CD4-positive, alpha-beta memory T cell (primary cell): ENCODE data around the gene ISYNA1. TPM values are rescaled to one million over a fixed set of nuclear protein-coding genes. Genes with fewer than 3 reads are reported as not detected.
A peak's percentile ranks its signal among the peaks of the same experiment; 100 is the strongest.
"Not testable (repeated sequence)": the region's sequence is repeated elsewhere in the genome, so short reads cannot be mapped to it uniquely, and the experiment has no call there.

Experiments
- CTCF ChIA-PET: fragments of 350-600 bp; sonication (Branson Sonifier 250); formaldehyde crosslinking; loops from one replicate; lab custom pipeline; 2021; ENCODE audit warnings: inconsistent platforms; ENCODE audit not compliant: partially characterized antibody; lab: Charles Lee
- POLR2A ChIA-PET: fragments of 350-600 bp; sonication (Branson Sonifier 250); formaldehyde crosslinking; loops from one replicate; lab custom pipeline; 2021; ENCODE audit not compliant: partially characterized antibody; lab: Charles Lee
- DNase-seq, 5 donors: peaks; one replicate each; pipeline versions ENCODE4 v3.0.0 to v3.0.0-alpha.2; 2020 to 2022; ENCODE audit warnings: mixed read lengths in 1 of 5
- H3K27ac ChIP-seq: one replicate; pipeline ENCODE4 v1.7.0; 2013; ENCODE audit warnings: low read depth, low read length
- H3K27me3 ChIP-seq: 2 replicates; pipeline ENCODE4 v1.7.0; 2013; ENCODE audit warnings: mild to moderate bottlenecking, low read length, moderate library complexity; ENCODE audit not compliant: insufficient read depth
- H3K36me3 ChIP-seq: 2 replicates; pipeline ENCODE4 v1.7.0; 2013; ENCODE audit warnings: mild to moderate bottlenecking, low read length, moderate library complexity; ENCODE audit not compliant: insufficient read depth
- H3K4me1 ChIP-seq: 2 replicates; pipeline ENCODE4 v1.7.0; 2013; ENCODE audit warnings: mild to moderate bottlenecking, low read length, moderate library complexity; ENCODE audit not compliant: insufficient read depth
- H3K4me3 ChIP-seq, 2 donors: one replicate each; pipeline ENCODE4 v1.7.0; 2013; ENCODE audit warnings: low read length in 2 of 2, mild to moderate bottlenecking in 1 of 2
- H3K9me3 ChIP-seq, 2 donors: one replicate each; pipeline ENCODE4 v1.7.0; 2013; ENCODE audit warnings: low read length in 2 of 2, control low read depth in 1 of 2; ENCODE audit not compliant: control insufficient read depth in 1 of 2
- H3K27ac Mint-ChIP-seq, 7 donors: one replicate each; pipeline ENCODE4 v1.8.0; 2020 to 2021; ENCODE audit warnings: mixed read lengths in 7 of 7, mild to moderate bottlenecking in 6 of 7, inconsistent platforms in 3 of 7, moderate library complexity in 3 of 7
- H3K27me3 Mint-ChIP-seq, 2 donors: one replicate each; pipeline ENCODE4 v1.8.0; 2020 to 2021; ENCODE audit warnings: mixed read lengths in 2 of 2
- H3K36me3 Mint-ChIP-seq, 2 donors: one replicate each; pipeline ENCODE4 v1.8.0; 2020 to 2021; ENCODE audit warnings: mixed read lengths in 2 of 2, inconsistent platforms in 1 of 2, mild to moderate bottlenecking in 1 of 2
- H3K4me1 Mint-ChIP-seq, 4 donors: one replicate each; pipeline ENCODE4 v1.8.0; 2020 to 2021; ENCODE audit warnings: mixed read lengths in 4 of 4, mild to moderate bottlenecking in 1 of 4
- H3K4me3 Mint-ChIP-seq, 8 donors: one replicate each; pipeline ENCODE4 v1.8.0; 2020 to 2021; ENCODE audit warnings: mixed read lengths in 8 of 8, mild to moderate bottlenecking in 7 of 8, moderate library complexity in 6 of 8, inconsistent platforms in 3 of 8
- H3K9me3 Mint-ChIP-seq, 8 donors: one replicate each; pipeline ENCODE4 v1.8.0; 2020 to 2021; ENCODE audit warnings: mixed read lengths in 8 of 8, mild to moderate bottlenecking in 5 of 8, inconsistent platforms in 3 of 8, moderate library complexity in 1 of 8
- intact Hi-C: fragments of 100-400 bp; cut with micrococcal nuclease; formaldehyde crosslinking; loops from one replicate; pipeline ENCODE4 v1.15.1; 2023
- polyA plus RNA-seq, 2 donors: library from polyadenylated mRNA; unstranded; fragments of 300-500 nt; fragmentation: Illumina TruSeq; gene quantifications; one replicate each; pipeline ENCODE4 v1.2.3, GENCODE V29; 2021
- total RNA-seq, 2 experiments: library from RNA; stranded (reverse); gene quantifications; one replicate each; pipeline ENCODE4 v1.2.3, GENCODE V29; 2021

Gene ISYNA1
- total and polyA plus RNA-seq, 4 experiments from 2014 or later = 27.5 to 43.2 (median 36.7) TPM

DNA sequence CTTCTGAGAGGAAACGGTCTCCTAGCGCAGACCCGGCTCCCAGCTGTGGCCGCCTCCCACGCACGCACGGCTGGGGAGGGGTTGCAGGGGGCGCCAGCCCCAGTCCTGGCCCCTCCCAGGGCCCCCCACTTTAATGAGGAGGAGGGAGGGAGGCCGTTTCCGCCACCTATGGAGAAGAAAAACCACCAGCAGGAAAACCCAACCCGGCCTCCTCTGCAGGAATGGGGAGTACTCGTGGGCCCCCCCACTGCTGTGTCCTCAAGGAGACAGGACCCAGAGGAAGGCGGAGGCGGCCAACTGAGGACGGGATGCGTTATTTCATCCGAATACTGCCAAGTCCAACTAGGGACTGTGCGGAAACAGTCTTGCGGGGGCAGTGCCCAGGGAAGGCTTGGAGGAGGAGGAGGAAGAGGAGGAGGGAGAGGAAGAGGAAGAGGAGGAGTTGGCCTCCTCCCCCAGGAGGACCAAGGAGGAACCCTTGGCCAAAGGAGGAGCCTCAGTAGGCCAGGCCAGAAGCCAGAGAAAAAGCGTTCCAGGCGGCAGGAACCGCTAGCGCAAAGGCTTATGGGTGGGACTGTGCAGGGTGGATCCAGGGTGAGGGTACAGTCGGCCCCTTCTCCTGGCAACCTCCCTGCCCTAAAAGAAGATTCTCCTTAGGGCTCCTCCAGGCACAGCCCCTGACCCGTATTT is 22.6 kb downstream of the ISYNA1 start:
- H3K27ac ChIP-seq = peak overlapping the region; percentile 9
- POLR2A ChIA-PET = interaction anchor here (1.1 to 13.3 kb wide), 7 partner anchors 8 to 174 kb away, joined by 3 to 238 read pairs (median 16); partner anchors contain the start of genes ISYNA1, JUND and REX1BD
- Mint-ChIP-seq H3K27ac (peak overlapping the region in 6 of 7 donors; percentile 72 to 93 (median 90)), H3K36me3 (peaks cover 0 to 7% of the 10 kb centered on the region in 2 donors), H3K4me1 (peaks cover 39 to 61% (median 48%) of the 10 kb centered on the region in 4 donors), H3K27me3 (peaks cover 3 to 5% of the 10 kb centered on the region in 2 donors), H3K4me3 (peak overlapping the region in 7 of 8 donors; percentile 9 to 78 (median 63)), H3K9me3 (peaks cover 0 to 5% (median 0%) of the 10 kb centered on the region in 8 donors)
- no peak overlapping the region for H3K4me3 ChIP-seq
- no peak for DNase-seq
- H3K36me3 ChIP-seq = no peaks in the 10 kb centered on the region
- CTCF ChIA-PET = interaction anchor here (1.2 to 6.9 kb wide), 6 partner anchors 26 to 223 kb away, joined by 4 to 92 read pairs (median 6); partner anchors contain the start of gene MPV17L2
- H3K27me3 ChIP-seq = no peaks in the 10 kb centered on the region
- no peaks in the 10 kb centered on the region for H3K9me3 ChIP-seq
- intact Hi-C loops = loop anchor here (5.0 to 10.0 kb wide), 3 partner anchors 88 to 411 kb away; partner anchors contain the start of genes ARRDC2 and MAST3
- H3K4me1 ChIP-seq = peaks cover 52% of the 10 kb centered on the region

DNA sequence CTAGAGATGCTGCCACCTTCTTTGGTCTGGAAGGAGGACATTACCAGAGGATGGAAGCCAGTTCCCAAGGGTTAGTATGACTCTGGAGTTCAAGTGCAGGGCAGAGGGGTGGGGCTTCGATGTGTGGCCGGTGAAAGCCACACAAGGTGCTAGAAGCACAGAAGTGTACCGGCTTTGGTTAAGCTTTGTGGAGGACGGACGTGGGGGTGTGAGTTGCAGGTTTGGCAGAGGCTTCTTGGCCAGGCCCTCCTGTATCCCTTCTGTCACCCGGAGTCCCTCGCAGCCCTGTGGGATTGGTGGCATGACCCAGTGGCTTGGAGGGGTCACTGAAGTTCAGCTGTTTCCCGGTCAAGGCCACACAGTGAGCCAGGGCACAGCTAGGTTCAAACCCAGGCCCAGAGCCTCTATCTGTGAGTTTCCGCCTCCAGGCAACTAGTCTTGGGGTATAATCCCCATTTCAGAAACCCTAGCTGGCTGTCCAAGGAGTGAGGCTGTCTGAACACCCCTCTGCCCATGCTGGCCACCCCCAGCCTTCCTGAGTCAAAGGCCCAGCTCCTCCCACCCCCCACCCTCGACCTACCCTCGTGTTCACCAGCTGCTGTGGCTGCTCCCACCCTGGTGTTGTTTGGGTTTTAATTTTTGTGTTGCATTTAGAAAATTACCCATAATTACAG is 23.3 kb downstream of the ISYNA1 start:
- Mint-ChIP-seq H3K4me3 (peak overlapping the region in 7 of 8 donors; percentile 4 to 65 (median 59)), H3K9me3 (peaks cover 0 to 5% (median 0%) of the 10 kb centered on the region in 8 donors), H3K27me3 (peaks cover 3 to 5% of the 10 kb centered on the region in 2 donors), H3K27ac (peak overlapping the region; percentile 48 to 88 (median 72)), H3K36me3 (peaks cover 0 to 5% of the 10 kb centered on the region in 2 donors), H3K4me1 (peaks cover 37 to 58% (median 45%) of the 10 kb centered on the region in 4 donors)
- POLR2A ChIA-PET = interaction anchor here (0.5 to 13.3 kb wide), 8 partner anchors 8 to 429 kb away, joined by 3 to 238 read pairs (median 4); partner anchors contain the start of genes ISYNA1, JUND, REX1BD and UPF1
- Histone ChIP-seq H3K4me1 (peaks cover 52% of the 10 kb centered on the region), H3K27ac (peak overlapping the region; percentile 9), H3K9me3 (no peaks in the 10 kb centered on the region), H3K27me3 (no peaks in the 10 kb centered on the region), H3K36me3 (no peaks in the 10 kb centered on the region), H3K4me3 (no peak overlapping the region)
- intact Hi-C loops = loop anchor here (5.0 to 10.0 kb wide), 3 partner anchors 87 to 410 kb away; partner anchors contain the start of genes ARRDC2 and MAST3
- DNase-seq = no peak
- CTCF ChIA-PET = interaction anchor here (0.9 to 6.9 kb wide), 9 partner anchors 25 to 222 kb away, joined by 3 to 92 read pairs (median 5); partner anchors contain the start of gene MPV17L2

DNA sequence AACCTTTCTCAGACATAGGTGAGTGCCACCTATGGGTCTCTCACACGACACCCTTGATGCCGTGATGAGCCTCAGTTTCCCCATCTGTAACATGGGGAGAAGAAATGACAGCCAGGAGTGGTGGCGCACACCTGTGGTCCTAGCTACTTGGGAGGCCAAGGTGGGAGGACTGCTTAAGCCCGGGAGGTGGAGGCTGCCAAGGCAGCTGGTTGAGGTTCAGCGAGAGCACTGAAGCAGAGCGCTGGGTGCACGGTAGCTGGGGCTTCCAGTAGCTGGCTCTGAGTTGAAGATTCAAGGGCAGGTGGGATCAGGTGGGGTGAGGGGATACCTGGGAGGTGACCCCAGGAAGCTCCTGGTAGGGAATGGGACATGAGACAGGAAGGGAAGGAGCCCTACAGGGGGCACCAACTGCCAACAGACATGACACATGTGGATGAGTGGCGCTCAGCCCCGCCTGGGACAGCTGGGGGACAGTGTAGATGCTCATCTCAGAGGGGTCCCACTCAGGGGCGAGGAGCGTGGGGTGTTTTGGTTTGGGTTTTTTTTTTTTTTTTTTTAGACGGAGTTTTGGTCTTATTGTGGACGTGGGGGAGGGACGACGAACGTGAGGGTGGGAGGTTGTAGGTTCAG is 25.2 kb downstream of the ISYNA1 start:
- intact Hi-C loops = loop anchor here (10.0 kb wide), 2 partner anchors 318 to 408 kb away; partner anchors contain the start of genes ARRDC2 and MAST3
- Histone ChIP-seq H3K27me3 (no peaks in the 10 kb centered on the region), H3K4me1 (peaks cover 38% of the 10 kb centered on the region), H3K27ac (no peak overlapping the region), H3K9me3 (no peaks in the 10 kb centered on the region), H3K4me3 (no peak overlapping the region), H3K36me3 (no peaks in the 10 kb centered on the region)
- Mint-ChIP-seq H3K27ac (peak overlapping the region in 2 of 7 donors; percentile 38 to 75), H3K36me3 (no peaks in the 10 kb centered on the region), H3K9me3 (no peaks in the 10 kb centered on the region), H3K4me1 (peaks cover 25 to 44% (median 32%) of the 10 kb centered on the region in 4 donors), H3K4me3 (no peak overlapping the region), H3K27me3 (peaks cover 0 to 3% of the 10 kb centered on the region in 2 donors)
- ChIA-PET CTCF (interaction anchor here (0.6 to 6.9 kb wide), 12 partner anchors 10 to 426 kb away, joined by 3 to 92 read pairs (median 4); partner anchors contain the start of genes MPV17L2 and PDE4C), POLR2A (interaction anchor here (2.9 to 13.3 kb wide), 3 partner anchors 10 to 132 kb away, joined by 16 to 238 read pairs (median 22); partner anchors contain the start of genes ISYNA1 and JUND)
- no peak for DNase-seq

- CTCF ChIA-PET = interaction anchor here (1.3 kb wide), 1 partner anchor 19 kb away, joined by 3 read pairs; no protein-coding TSS in a partner anchor
- H3K4me1 Mint-ChIP-seq = peaks cover 3 to 7% (median 4%) of the 10 kb centered on the region in 4 donors
These were observed 29.9 kb downstream of the ISYNA1 start for GRCh38 chr19:18408053-18408476.

GRCh38 chr19:18406749-18407148 is 31.2 kb downstream of the ISYNA1 start:
- no peak overlapping the region for H3K27ac ChIP-seq
- Mint-ChIP-seq H3K4me3 (no peak overlapping the region), H3K27ac (no peak overlapping the region), H3K4me1 (peaks cover 3 to 7% (median 4%) of the 10 kb centered on the region in 4 donors), H3K9me3 (no peaks in the 10 kb centered on the region), H3K27me3 (peaks cover 0 to 2% of the 10 kb centered on the region in 2 donors), H3K36me3 (no peaks in the 10 kb centered on the region)
- intact Hi-C loops = no loop called here
- H3K4me1 ChIP-seq = no peaks in the 10 kb centered on the region
- no peak overlapping the region for H3K4me3 ChIP-seq
- no peaks in the 10 kb centered on the region for H3K27me3 ChIP-seq
- no peaks in the 10 kb centered on the region for H3K9me3 ChIP-seq
- no peaks in the 10 kb centered on the region for H3K36me3 ChIP-seq
- no peak for DNase-seq
- CTCF ChIA-PET = interaction anchor here (1.3 kb wide), 1 partner anchor 18 kb away, joined by 3 read pairs; no protein-coding TSS in a partner anchor
- POLR2A ChIA-PET = no interaction called here

More at GRCh38 chr19:18408053-18408476, 29.9 kb downstream of the ISYNA1 start:
- intact Hi-C loops = no loop called here
- no peak for DNase-seq
- no peak overlapping the region for H3K27ac ChIP-seq
- Mint-ChIP-seq H3K27ac (no peak overlapping the region), H3K9me3 (no peaks in the 10 kb centered on the region), H3K4me3 (no peak overlapping the region), H3K27me3 (peaks cover 0 to 2% of the 10 kb centered on the region in 2 donors), H3K36me3 (no peaks in the 10 kb centered on the region)
- no peaks in the 10 kb centered on the region for H3K27me3 ChIP-seq
- no peak overlapping the region for H3K4me3 ChIP-seq
- POLR2A ChIA-PET = no interaction called here
- no peaks in the 10 kb centered on the region for H3K9me3 ChIP-seq
- no peaks in the 10 kb centered on the region for H3K4me1 ChIP-seq
- no peaks in the 10 kb centered on the region for H3K36me3 ChIP-seq

- H3K27me3 ChIP-seq, H3K9me3 ChIP-seq, H3K27ac ChIP-seq, H3K4me3 ChIP-seq, POLR2A ChIA-PET, H3K4me1 Mint-ChIP-seq, DNase-seq, H3K4me1 ChIP-seq, H3K9me3 Mint-ChIP-seq, H3K4me3 Mint-ChIP-seq, H3K36me3 Mint-ChIP-seq, H3K27ac Mint-ChIP-seq, intact Hi-C loops, H3K36me3 ChIP-seq, H3K27me3 Mint-ChIP-seq: not testable (repeated sequence)
- CTCF ChIA-PET = interaction anchor here (0.7 to 1.5 kb wide), 2 partner anchors 18 to 292 kb away, joined by 3 to 5 read pairs; no protein-coding TSS in a partner anchor
These were observed 32.2 kb downstream of the ISYNA1 start for GRCh38 chr19:18405754-18406153.
